GM13977 (cell line): ENCODE data around the gene TFAP2B.

Experiments used
- DNase-seq: peaks from one replicate; pipeline ENCODE4 v3.0.0; 2012; ENCODE audit warnings: low spot score
- in situ Hi-C: fragments of 300-500 bp; cut with MboI; formaldehyde crosslinking; loops from one replicate; pipeline ENCODE4 v1.12.0; 2022; ENCODE audit warnings: low sequenced_read_pairs, low pct_unique_long_range_greater_than_20kb, mixed read lengths, inconsistent platforms; ENCODE audit not compliant: unreplicated experiment
- TF ChIP-seq, protein P1 (sequence below): IDR thresholded peaks from 2 replicates; pipeline ENCODE4 v1.5.1; 2012; ENCODE audit warnings: mild to moderate bottlenecking, control low read depth; ENCODE audit not compliant: insufficient read depth; ENCODE audit errors: extremely low read depth, missing control alignments

TFAP2B gene

DNA sequence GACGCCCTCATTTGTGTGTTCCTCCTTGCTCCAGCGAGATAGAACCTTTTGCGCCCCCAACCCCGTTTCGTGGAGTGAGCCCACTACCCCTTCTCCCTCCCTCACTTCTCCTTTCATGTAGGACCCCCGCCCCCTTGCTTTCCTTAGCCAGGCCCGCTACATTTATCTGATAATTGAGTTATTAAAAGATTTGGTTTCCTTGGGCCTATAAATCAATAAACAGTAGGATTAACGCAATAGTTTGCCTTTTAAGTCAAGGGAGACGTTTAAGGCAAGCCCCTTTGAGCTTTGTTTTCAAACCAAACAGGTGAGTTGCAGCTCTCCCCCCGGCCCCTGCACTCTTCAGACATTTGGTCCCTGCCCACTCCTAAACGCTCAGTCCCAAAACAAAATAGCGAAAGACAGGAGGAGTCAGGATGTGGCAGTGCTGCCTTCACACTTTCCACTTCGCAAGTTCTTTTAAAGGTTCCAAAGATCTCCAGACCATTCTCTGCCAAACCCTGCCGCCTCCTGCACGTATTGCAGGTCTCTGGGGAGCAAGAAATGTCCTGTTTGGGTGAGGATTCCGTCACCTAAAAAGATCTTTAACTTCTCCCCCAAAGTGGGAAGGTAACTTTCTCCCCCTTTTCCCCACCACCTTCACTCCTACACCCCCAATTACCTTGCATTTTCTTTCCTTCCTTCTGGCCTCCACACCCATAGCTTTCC, 27.6 kb downstream of the TFAP2B start:
- in situ Hi-C loops: no loop called here
- TF ChIP-seq, protein P1, sequence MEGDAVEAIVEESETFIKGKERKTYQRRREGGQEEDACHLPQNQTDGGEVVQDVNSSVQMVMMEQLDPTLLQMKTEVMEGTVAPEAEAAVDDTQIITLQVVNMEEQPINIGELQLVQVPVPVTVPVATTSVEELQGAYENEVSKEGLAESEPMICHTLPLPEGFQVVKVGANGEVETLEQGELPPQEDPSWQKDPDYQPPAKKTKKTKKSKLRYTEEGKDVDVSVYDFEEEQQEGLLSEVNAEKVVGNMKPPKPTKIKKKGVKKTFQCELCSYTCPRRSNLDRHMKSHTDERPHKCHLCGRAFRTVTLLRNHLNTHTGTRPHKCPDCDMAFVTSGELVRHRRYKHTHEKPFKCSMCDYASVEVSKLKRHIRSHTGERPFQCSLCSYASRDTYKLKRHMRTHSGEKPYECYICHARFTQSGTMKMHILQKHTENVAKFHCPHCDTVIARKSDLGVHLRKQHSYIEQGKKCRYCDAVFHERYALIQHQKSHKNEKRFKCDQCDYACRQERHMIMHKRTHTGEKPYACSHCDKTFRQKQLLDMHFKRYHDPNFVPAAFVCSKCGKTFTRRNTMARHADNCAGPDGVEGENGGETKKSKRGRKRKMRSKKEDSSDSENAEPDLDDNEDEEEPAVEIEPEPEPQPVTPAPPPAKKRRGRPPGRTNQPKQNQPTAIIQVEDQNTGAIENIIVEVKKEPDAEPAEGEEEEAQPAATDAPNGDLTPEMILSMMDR: no peak
- no peak for DNase-seq

DNA sequence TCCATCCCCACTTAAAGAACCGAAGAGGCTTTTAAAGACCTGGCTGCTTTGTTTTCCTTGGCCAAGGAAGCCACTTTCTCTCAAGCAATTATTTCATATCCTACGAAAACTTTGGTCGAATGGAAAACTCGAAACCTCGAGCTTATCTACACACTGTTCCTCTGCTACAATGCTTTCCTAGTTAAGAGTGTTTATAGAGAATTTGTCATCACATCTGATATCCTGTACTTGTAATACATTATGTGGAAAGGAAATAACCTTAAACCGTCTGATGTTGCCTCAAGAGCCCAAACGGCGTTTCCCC, 28.1 kb downstream of the TFAP2B start:
- no peak for DNase-seq
- TF ChIP-seq, protein P1: no peak
- in situ Hi-C loops: no loop called here

DNA sequence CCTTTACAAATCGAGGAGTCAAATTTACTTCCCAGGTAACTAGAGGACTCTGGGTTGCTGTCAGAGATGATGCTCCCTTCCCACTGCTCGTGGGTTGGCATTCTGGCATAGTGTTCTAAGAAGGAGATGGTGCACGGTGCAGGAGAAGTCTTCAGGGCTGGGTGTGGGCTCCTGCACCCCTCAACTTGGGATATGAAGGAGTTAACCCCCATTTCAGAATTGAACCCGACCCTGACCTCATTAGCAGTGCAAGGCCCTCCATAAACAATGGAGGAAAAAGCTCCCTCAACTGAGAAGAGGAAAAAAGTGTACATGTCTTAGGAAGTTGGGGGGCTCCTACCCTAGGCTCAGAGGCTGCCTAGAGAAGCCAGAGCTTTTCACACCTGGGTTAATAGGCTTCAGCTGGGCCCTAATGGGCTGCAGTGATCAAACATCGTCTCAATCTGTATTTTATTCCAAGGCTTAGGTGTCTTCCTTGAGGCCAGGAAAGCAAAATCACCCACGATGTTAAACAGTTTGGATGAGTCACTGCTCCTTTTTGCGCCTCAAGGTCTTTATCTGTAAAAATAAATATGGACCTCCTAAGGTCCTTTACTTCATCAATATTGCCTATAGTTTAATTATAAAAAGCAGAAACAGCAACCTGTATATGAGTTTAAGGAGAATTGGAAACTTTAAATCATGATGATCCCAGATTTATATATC, 29.4 kb downstream of the TFAP2B start:
- TF ChIP-seq, protein P1: no peak
- in situ Hi-C loops: no loop called here
- DNase-seq: no peak

DNA sequence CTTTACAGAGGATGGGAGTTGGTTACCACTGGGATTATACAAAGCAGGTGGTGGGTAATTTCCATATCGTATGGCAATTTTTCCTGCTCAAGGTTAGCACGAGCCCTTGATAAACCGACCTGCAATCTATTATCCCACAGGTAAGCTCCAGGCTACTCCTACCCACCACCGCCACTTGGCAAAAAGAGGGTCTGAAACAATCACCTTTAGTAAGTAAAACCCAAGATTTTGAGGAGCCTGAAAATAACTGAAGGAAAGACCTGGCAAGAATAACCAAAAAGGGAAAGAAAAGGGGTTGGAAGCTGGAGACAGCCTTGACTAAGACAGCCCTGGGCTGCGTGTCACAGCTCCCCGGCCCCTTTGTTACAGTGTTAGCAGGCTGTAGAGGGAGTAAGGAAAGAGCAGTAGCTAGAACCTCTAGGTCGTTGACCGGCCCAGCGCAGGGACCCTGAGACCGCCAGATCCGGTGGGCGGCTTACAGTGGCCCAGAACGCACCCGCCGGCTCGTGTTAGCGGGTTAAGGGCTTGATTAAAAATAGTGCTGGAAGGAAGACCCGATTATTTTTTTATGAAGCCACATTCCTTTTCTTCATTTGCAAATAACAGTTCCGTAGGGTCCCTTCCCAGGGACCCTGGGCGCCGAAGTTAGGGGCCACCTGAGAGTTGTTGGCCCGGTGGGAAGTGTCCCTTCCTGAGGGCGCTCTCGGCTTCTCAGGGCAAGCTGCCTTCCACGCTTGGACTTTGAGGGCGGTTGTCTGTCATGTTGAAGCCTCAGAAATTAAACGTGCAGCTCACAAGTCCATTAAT, 30.5 kb downstream of the TFAP2B start:
- TF ChIP-seq, protein P1: no peak
- no peak for DNase-seq
- in situ Hi-C loops: no loop called here

- in situ Hi-C loops: no loop called here
- DNase-seq: no peak
- TF ChIP-seq, protein P1: no peak
Measured at GRCh38 chr6:50849796-50850180, 31.1 kb downstream of the TFAP2B start.

DNA sequence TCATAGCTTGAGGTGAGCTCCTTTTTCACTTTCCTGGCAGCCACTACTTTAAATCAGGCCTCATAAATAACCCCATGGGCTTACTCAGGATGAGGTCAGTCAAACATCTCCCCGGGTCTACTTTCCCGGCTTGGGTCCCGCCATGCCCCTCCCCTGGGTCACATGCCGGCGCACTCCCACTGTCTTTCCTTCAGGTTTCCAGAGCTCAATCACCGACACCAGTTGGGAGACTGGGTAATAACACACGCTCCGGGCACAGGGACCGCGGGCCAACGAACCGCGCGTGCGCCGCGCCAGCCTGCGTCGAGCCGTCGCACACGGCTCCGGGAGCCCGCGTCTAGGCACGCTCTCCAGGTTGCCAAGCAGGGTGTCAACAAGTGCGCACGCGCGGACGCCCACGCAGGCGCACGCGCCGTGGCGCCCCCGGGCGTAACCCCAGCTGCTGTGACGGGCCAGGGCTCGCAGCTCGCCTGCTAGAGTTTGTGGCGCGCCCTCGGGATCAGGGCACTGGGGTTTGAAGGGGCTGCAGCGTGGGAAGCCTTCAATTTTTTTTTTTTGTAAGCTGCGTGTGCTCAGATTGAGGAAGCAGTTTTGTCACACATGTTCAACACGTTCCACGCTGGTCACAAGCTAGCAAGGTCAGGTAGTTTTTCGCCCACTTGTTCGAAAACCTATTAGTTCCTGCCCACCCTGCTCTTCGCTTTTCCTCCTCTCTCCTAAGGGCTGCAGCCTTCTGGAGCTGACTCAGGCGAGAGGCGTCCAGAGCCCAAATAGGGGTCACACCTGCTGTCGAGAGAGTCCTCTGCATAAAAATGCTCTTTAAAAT, 31.8 kb downstream of the TFAP2B start:
- no peak for DNase-seq
- TF ChIP-seq, protein P1: no peak
- in situ Hi-C loops: no loop called here
